Breast epithelium (tissue), 4 donors: Measurements from ENCODE around the gene CFAP45. TPM values are rescaled to one million over a fixed set of nuclear protein-coding genes. Genes with fewer than 3 reads are reported as not detected.

ENCODE experiments used
- DNase-seq, 2 donors: peaks; one replicate each; pipeline ENCODE4 v3.0.0-alpha.2; 2019; ENCODE audit warnings: low spot score in 2 of 2
- H3K27ac ChIP-seq, 2 donors: fragments of 200-600 bp; sonication (generic) in 1 of 2; one replicate each; pipeline ENCODE4 v1.5.1; 2016 to 2019; ENCODE audit warnings: mild to moderate bottlenecking in 1 of 2
- H3K27me3 ChIP-seq, 2 donors: fragments of 200-600 bp; sonication (generic) in 1 of 2; one replicate each; pipeline versions ENCODE4 v1.5.1 to v1.6.0; 2017 to 2019; ENCODE audit warnings: control low read depth in 1 of 2, mild to moderate bottlenecking in 1 of 2
- H3K36me3 ChIP-seq: fragments of 200-600 bp; one replicate; pipeline ENCODE4 v1.5.1; 2019
- H3K4me1 ChIP-seq, 2 donors: fragments of 200-600 bp; sonication (generic); one replicate each; pipeline ENCODE4 v1.5.1; 2016 to 2019; ENCODE audit warnings: control low read depth in 1 of 2
- H3K4me3 ChIP-seq, 3 donors: fragments of 200-600 bp; sonication (generic); 1 replicate in 2 of 3; 2 replicates in 1 of 3; pipeline ENCODE4 v1.5.1; 2016 to 2019; ENCODE audit warnings: mild to moderate bottlenecking in 3 of 3, moderate library complexity in 2 of 3
- H3K9me3 ChIP-seq, 2 donors: fragments of 200-600 bp; sonication (generic) in 1 of 2; one replicate each; pipeline ENCODE4 v1.5.1; 2016 to 2019; ENCODE audit warnings: control low read depth in 1 of 2
- POLR2A ChIP-seq: fragments of 450-650 bp; IDR thresholded peaks from one replicate; pipeline ENCODE4 v1.6.1; 2016; ENCODE audit warnings: antibody characterized with exemption, mild to moderate bottlenecking, moderate library complexity
- POLR2AphosphoS5 ChIP-seq, 3 donors: sonication (generic); formaldehyde crosslinking; IDR thresholded peaks; one replicate each; pipeline ENCODE4 v1.6.1; 2017; ENCODE audit warnings: antibody characterized with exemption in 3 of 3
- intact Hi-C: fragments of 100-400 bp; cut with DNase I; formaldehyde crosslinking; loops from one replicate; pipeline ENCODE4 v1.15.1; 2023; ENCODE audit warnings: low total_unique reads
- total RNA-seq, 3 donors: library from RNA; depleted of rRNA; stranded (reverse); fragments of >200 nt; gene quantifications; one replicate each; pipeline ENCODE4 v1.1.0, GENCODE V29; 2016
- TF ChIP-seq, protein P1 (sequence below), 3 donors: fragments of 450-650 bp; IDR thresholded peaks; one replicate each; pipeline ENCODE4 v1.5.1; 2016 to 2017; ENCODE audit warnings: antibody characterized with exemption in 3 of 3, mild to moderate bottlenecking in 3 of 3, moderate library complexity in 3 of 3

The CFAP45 gene
- total RNA-seq, 3 donors from 2014 or later, result 0.80 to 2.6 (median 2.6) TPM

- Histone ChIP-seq H3K27me3 (no peaks in the 10 kb centered on the region), H3K4me3 (no peak overlapping the region), H3K36me3 (no peaks in the 10 kb centered on the region), H3K4me1 (no peaks in the 10 kb centered on the region), H3K27ac (no peak overlapping the region), H3K9me3 (no peaks in the 10 kb centered on the region)
- intact Hi-C loops, result no loop called here
- TF ChIP-seq, protein P1, sequence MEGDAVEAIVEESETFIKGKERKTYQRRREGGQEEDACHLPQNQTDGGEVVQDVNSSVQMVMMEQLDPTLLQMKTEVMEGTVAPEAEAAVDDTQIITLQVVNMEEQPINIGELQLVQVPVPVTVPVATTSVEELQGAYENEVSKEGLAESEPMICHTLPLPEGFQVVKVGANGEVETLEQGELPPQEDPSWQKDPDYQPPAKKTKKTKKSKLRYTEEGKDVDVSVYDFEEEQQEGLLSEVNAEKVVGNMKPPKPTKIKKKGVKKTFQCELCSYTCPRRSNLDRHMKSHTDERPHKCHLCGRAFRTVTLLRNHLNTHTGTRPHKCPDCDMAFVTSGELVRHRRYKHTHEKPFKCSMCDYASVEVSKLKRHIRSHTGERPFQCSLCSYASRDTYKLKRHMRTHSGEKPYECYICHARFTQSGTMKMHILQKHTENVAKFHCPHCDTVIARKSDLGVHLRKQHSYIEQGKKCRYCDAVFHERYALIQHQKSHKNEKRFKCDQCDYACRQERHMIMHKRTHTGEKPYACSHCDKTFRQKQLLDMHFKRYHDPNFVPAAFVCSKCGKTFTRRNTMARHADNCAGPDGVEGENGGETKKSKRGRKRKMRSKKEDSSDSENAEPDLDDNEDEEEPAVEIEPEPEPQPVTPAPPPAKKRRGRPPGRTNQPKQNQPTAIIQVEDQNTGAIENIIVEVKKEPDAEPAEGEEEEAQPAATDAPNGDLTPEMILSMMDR (IDR thresholded peaks at IDR 0.05), result no peak
- TF ChIP-seq POLR2AphosphoS5 (IDR thresholded peaks at IDR 0.05) (no peak), POLR2A (no peak)
- no peak for DNase-seq
These were observed 41.9 kb upstream of the CFAP45 start for GRCh38 chr1:159941591-159942560.

DNA sequence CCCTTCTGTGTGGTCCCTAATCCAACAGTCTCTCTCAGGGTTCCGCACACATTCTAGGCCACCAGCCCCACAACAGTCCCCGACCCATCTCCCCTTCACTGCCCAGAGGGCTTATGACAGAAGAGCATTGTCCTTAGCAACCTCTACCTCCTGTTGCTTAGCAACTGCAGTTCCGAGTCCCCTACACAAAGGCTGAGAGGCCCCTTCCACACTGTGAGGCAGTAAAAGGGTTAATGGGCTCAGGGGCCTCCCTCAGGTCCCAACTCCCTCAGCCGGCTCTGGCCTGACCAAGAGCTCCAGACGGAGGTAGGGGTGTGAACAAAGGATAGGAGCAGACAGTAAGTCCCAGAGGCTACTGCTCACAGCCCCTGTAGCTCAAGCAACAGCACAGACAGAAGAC is 41.2 kb upstream of the CFAP45 start:
- DNase-seq, result no peak
- Histone ChIP-seq H3K4me1 (peaks cover 0 to 6% of the 10 kb centered on the region in 2 donors), H3K27me3 (no peaks in the 10 kb centered on the region), H3K9me3 (no peaks in the 10 kb centered on the region), H3K4me3 (no peak overlapping the region), H3K27ac (no peak overlapping the region), H3K36me3 (no peaks in the 10 kb centered on the region)
- intact Hi-C loops, result no loop called here
- TF ChIP-seq, protein P1 (IDR thresholded peaks at IDR 0.05), result no peak
- no peak for TF ChIP-seq POLR2AphosphoS5 (IDR thresholded peaks at IDR 0.05)
- TF ChIP-seq POLR2A, result no peak

DNA sequence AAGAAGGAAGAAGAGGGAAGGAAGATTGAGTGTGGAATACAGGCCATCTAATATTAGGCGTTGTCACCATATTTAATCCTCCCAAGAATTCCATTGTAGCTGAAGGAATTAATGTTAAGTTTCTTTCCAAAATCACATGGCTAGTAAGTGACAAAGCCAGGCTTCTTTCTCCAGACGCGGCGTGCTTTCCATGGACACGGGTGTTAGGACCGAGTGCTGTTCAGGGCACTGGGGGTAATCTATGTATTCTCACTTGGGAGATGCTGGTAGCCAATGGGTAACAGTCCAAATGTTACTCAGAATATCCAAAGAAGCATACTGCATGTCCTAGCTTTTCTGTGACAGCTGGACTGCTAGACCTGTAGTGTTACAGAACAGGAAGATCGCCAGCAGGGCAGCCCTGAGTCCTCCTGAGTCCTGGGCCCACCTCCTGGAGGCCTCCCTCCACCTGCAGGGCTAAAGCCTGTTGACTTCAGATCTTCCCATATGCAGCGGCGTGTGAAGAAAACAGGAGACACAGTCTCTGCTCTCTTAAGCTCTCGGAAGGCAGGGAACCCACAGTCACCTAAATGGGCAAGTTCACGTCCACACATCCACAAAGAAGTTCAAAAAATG is 40.1 kb upstream of the CFAP45 start:
- intact Hi-C loops, result no loop called here
- no peak for DNase-seq
- Histone ChIP-seq H3K27ac (no peak overlapping the region), H3K4me1 (peaks cover 0 to 6% of the 10 kb centered on the region in 2 donors), H3K4me3 (no peak overlapping the region), H3K9me3 (no peaks in the 10 kb centered on the region), H3K36me3 (no peaks in the 10 kb centered on the region), H3K27me3 (no peaks in the 10 kb centered on the region)
- TF ChIP-seq POLR2A (no peak), POLR2AphosphoS5 (IDR thresholded peaks at IDR 0.05) (no peak)

DNA sequence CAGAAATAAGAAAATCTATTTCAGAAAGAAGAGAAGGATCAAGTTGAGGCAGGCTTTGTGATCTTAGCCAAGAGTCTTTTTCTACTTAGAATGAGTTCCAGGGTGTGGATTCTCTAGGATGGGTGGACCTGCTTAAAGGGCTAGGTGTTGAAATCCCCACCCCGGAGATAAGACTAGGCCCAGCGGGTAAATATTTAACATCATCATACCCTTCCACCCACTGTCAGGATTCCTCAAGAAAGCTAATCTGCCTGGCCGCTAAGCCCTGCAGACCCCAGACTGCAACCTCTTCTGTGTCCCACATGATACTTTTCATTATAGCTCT is 39.7 kb upstream of the CFAP45 start:
- intact Hi-C loops, result loop anchor here (5.0 to 10.0 kb wide), 2 partner anchors 68 to 255 kb away; partner anchors contain the start of gene CASQ1
- Histone ChIP-seq H3K4me1 (peaks cover 0 to 6% of the 10 kb centered on the region in 2 donors), H3K9me3 (no peaks in the 10 kb centered on the region), H3K27me3 (no peaks in the 10 kb centered on the region), H3K36me3 (no peaks in the 10 kb centered on the region), H3K4me3 (no peak overlapping the region), H3K27ac (no peak overlapping the region)
- DNase-seq, result no peak
- TF ChIP-seq POLR2A (no peak), POLR2AphosphoS5 (IDR thresholded peaks at IDR 0.05) (no peak)
- TF ChIP-seq, protein P1 (IDR thresholded peaks at IDR 0.05), result no peak

DNA sequence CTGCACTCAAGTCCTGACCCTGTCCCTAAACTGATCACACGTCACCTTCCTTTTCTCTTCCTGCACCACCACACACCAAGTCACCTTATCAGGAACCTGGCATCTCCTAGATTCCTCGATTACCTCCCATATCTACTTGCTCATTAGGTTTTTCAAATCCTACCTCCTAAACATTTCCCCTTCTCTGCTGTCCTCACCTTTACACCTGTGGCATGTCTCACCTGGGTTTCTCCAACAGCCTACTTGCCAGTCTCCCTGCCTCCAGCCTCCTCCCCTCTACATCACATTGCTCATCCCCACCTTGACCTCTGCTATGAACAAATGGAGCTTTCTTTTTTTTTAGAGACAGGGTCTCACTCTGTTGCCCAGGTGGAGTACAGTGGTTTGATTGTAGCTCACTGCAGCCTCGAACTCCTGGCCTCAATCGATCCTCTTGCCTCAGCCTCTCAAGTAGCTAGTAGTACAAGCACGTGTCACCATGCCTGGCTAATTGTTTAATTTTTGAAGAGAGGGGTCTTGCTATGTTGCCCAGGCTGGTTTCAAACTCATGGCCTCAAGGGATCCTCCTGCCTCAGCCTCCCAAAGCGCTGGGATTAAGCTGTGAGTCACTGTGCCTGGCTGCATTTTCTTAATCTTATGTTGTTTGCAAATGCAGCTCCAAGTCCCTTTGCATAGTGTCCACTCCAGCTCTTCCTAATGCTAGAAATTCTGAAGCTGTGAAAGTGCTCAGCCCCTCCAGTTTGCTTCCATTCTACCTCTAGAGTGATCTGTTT is 39.1 kb upstream of the CFAP45 start:
- Histone ChIP-seq H3K27me3 (no peaks in the 10 kb centered on the region), H3K9me3 (no peaks in the 10 kb centered on the region), H3K27ac (no peak overlapping the region), H3K4me3 (no peak overlapping the region), H3K36me3 (no peaks in the 10 kb centered on the region), H3K4me1 (peaks cover 0 to 6% of the 10 kb centered on the region in 2 donors)
- intact Hi-C loops, result loop anchor here (5.0 to 10.0 kb wide), 2 partner anchors 68 to 256 kb away; partner anchors contain the start of gene CASQ1
- TF ChIP-seq, protein P1 (IDR thresholded peaks at IDR 0.05), result no peak
- TF ChIP-seq POLR2AphosphoS5 (IDR thresholded peaks at IDR 0.05), result no peak
- TF ChIP-seq POLR2A, result no peak
- no peak for DNase-seq
